GM08714 (cell line): ENCODE measurements around the gene IGFBP2.

Source experiments
- H3K4me3 ChIP-seq: fragments of 200-500 bp; sonication (Bioruptor generic); 2 replicates; pipeline ENCODE4 v1.5.1; 2014; ENCODE audit warnings: mild to moderate bottlenecking, low read length, inconsistent platforms
- ZNF274 ChIP-seq: IDR thresholded peaks from 2 replicates; pipeline ENCODE4 v1.6.1; 2012; ENCODE audit warnings: mild to moderate bottlenecking, low read depth, low read length

Gene IGFBP2

DNA sequence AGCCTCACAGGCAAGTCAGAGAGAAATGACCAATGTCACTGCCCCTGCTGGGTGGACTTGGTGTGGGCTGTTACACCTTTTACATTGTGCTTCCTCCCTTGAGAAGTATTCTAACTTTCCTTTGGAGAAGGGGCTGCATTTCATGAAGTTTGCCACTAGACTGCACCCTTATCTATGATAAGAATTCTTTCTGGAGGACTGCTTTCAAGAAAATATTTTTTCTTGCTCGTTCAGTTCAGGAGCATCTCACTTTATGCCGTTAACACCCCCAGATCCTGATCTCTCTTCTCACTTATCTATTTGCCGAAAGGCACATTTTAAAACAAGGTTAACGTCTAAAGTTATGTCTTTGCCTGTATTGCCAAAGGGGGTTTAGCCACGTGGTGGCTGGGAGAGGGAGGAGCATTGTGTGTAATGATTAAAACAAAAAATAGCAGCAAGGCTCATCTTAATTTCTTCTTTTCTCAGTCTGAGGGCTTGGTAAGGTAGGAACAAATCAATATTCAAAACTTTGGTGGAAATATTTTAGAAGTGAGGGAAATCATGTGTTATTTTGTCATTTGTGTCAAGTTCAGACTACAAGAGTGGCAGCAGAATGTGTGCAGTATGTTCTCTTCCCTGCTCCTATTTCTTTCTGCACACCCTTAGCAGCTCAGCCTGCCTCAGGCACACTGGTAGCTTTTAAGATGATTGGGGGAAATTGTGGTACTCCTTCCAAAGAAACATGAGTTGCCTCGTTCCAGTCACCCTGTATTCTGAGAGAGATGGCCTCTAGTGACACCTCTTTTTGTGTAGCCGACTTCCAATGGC lies 63.7 kb downstream of the IGFBP2 start:
- H3K4me3 ChIP-seq, result no peak overlapping the region
- TF ChIP-seq ZNF274, result no peak

DNA sequence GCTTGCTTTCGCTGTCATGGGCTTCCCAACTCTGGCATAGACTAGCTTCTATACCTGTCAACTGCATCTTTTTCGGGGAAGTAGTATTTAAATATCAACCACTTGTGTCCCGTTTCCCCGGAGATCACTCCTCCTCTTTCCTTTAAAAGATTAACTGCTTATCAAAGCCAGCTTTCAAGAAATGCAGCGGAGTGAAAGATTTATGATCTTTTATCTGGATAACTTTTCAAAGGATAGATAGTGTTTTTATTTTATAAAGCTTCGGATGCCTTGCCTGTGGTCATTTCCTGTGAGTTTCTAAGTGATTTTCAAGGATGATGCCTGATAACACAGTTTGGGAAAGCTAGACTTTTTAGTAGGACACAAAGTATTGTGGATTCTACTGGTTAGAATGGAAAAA lies 65.1 kb downstream of the IGFBP2 start:
- H3K4me3 ChIP-seq, result no peak overlapping the region
- TF ChIP-seq ZNF274, result no peak

DNA sequence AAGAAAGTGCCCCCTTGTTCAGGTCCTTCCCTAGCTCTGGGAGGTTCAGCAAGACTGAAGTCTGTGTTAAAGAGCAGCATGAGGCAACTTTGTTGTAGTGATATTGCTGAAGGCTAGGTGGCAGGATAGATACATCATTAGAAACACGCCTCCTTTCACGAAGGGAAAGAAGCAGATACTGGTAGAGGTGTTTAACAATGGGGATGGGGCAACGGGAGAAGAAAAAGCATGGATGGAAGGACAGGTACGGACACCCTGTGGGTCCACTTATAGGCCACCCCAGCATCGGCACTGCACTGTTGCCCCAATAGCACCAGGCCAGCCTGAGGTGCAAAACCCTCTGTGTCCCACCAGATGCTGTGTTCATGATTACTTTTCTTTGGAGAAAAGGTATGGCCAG lies 65.7 kb downstream of the IGFBP2 start:
- no peak overlapping the region for H3K4me3 ChIP-seq
- no peak for TF ChIP-seq ZNF274

DNA sequence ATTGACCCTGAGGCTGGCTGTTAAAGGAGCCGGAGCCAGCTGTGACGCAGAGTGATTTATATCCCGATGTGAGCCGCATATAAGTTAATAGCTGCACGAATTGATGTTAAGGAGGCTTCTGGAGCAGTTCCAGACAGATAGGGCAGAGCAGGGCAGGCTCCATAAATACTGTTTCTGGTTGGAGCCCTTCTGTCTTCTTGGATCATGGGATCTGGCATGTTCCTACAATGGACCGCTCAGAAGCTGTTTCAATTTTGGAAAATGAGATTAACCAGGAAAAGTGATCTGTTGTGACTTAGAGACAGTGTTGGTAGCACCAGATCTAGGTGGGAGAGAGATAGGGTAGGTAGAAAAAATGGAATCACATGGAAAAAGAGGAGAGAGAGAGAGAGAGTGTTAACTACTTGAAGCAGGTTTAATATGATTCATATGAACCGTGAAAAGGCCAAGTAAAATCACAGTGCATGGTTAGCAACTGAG lies 66.9 kb downstream of the IGFBP2 start:
- TF ChIP-seq ZNF274, result no peak
- no peak overlapping the region for H3K4me3 ChIP-seq

DNA sequence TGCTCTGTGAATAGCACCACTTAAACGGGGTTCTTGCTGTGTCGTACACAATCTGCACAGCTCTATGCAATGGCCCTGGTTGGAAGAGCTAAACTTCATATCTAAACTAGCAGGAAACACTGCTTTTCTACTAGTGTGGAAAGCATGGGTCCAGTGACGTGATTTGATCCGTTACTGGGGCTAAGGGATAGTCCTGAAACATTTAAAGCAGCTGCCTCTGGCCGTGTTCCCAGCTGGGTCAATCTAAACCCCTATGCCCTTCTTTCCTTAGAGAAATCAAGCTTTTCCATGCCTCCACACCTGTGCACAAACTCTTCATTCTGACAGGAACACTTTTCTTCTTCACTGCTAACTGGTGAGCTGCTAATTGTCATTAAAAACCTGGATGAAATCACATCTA lies 67.6 kb downstream of the IGFBP2 start:
- H3K4me3 ChIP-seq, result no peak overlapping the region

DNA sequence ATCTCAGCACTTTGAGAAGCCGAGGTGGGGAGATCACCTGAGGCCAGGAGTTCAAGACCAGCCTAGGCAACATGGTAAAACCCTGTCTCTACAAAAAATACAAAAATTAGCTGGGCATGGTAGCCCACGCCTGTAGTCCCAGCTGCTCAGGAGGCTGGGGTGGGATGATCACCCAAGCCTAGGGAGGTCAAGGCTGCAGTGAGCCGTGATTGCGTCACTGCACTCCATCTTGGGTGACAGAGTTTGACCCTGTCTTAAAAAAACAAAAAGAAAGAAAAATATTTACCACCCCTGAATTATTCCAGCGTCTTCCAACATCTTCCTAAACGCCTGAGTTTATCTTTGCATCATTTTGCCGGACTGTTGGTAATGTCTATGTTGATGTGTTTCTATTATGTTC lies 68.3 kb downstream of the IGFBP2 start:
- no peak overlapping the region for H3K4me3 ChIP-seq
- no peak for TF ChIP-seq ZNF274

More for the DNA sequence above, 67.6 kb downstream of the IGFBP2 start:
- no peak for TF ChIP-seq ZNF274

DNA sequence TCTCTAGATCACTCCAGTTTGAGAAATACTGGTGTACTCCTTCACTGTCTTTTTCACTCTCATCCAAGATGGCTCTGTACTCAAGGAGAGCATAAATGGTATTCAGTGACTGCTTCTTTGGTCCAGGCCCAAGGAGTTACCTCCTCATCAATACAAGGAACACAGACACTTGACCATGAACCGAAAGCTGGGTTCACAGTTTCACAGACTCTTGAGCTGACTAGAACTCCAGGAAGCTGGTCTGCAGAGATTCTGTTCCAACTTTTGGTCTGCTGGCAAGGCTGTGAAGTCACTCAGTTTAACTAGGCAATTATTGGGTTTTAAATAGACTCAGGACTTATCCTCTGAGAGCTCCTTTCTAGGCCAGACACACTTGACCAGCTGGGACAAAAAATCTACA lies 69.5 kb downstream of the IGFBP2 start:
- TF ChIP-seq ZNF274, result no peak
- no peak overlapping the region for H3K4me3 ChIP-seq

DNA sequence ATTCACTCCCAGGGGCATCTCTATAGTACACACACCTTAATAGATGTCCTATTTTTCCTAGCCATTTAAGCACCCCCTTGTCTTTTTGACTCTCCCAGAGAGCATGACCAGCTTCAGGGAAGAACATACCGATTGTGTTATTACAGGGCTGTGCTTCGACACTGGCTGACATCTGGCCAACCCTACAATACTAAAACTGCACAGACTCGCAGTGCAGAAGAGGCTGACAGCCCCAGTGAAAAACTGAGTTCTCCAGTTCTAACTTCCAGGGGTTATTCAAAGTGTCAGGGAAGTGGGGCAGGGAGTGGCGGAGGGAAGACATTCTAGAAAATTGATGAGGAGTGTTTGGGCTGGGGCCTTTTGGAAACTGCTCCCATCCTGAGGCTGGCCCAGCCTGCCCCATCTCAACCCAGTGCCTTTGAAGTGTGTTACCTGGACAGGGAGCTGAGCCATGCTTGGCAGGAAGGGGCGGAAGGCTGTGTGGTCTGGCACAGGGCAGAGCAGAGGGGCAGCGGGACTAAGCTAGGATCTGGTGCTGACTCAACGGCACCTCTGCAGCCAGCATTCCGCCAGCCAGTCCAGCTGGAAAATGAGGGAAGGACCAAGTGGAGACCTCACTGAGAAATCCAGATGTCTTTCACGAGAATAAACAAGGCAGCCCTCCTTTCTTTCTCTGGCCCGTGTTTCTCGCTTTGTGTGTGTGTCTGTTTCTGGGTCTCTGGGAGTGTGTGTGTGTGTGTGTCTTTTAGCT lies 77.5 kb downstream of the IGFBP2 start:
- TF ChIP-seq ZNF274, result no peak
- H3K4me3 ChIP-seq, result no peak overlapping the region

DNA sequence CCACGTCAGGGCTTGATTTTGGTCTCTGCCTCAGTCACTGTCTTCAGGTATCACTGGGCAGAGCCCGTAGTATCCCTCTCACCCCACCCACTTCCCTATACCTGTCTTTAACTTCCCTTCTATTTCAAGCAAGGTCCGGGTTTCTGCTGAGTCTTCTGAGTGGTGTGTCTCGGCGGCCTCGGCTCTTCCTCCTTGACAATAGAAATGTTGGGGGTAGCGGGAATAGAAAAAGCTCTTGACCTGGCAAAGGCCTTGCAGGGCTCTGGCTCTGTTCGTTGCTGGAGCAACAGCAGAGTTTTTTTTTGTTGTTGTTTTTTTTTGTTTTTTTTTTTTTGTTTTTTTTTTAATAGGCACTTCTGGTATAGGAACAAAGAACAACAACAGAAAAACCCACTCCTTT lies 78.1 kb downstream of the IGFBP2 start:
- no peak for TF ChIP-seq ZNF274
- no peak overlapping the region for H3K4me3 ChIP-seq

DNA sequence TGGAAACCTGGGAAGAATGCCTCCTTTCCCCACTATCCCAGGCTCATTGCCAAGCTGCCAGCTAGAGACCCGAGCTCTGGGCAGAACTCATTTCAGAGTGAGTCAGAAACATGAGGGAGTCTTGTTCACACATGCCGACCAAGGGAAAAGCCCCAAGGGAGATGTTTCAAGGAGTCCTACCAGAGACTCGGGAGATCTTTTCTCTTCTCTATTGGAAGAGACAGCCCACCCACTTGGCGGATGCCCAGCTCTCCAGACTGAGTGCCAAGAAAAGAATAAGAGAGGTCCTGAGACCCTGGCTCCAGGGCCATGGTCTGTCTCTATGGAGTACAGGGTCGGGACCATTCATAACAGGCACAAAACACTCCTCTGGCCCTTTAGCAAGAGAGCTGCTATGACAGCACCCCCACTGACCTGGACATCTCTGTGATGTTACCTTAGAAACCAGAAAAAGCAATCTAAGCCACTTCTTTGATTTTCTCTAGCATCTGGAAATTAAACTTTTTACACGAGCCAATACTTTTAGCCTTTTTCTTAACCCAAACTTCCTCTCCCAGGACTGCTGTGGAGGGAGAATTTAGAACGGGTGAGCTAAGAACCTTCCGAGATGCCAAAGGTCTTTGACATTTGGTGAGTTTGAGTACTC lies 80.6 kb downstream of the IGFBP2 start:
- no peak overlapping the region for H3K4me3 ChIP-seq
- TF ChIP-seq ZNF274, result no peak
